ENCODE results near the gene LXN.
"Not testable (repeated sequence)": the region's sequence is repeated elsewhere in the genome, so short reads cannot be mapped to it uniquely, and the experiment has no call there.

Gene LXN

GRCh38 chr3:158710601-158711000, 38.2 kb upstream of the LXN start:
- TF ChIP-seq CTCF (conservative IDR thresholded peaks at IDR 0.05) = no peak
- H3K27ac ChIP-seq = no peak overlapping the region

DNA sequence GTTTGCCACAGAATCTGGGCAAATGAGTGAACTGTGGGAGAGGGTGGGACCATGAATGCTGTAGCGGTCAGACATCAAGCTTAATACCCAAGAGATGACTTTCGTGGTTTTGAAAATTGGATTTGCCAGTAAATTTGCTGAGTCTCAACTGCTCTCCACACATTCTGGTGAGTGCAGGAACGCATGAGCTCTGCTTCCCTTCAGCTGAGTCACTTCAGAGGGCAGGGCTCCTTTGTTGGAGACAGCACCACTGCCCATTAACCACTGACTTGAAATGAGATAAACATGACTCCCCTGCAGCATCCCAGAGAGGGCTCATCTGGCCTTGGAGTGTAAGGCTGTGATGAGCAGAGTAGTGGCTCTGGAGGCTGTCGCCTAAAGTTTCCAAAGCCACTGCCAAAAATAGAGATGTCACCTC, 37.2 kb upstream of the LXN start:
- H3K27ac ChIP-seq = no peak overlapping the region

GRCh38 chr3:158703566-158703965, 31.1 kb upstream of the LXN start:
- H3K27ac ChIP-seq = no peak overlapping the region

More for the DNA sequence above, 37.2 kb upstream of the LXN start:
- TF ChIP-seq CTCF (conservative IDR thresholded peaks at IDR 0.05) = no peak

GRCh38 chr3:158702815-158703481, 30.5 kb upstream of the LXN start:
- no peak overlapping the region for H3K27ac ChIP-seq
- no peak for TF ChIP-seq CTCF (conservative IDR thresholded peaks at IDR 0.05)

More at GRCh38 chr3:158703566-158703965, 31.1 kb upstream of the LXN start:
- no peak for TF ChIP-seq CTCF (conservative IDR thresholded peaks at IDR 0.05)

GRCh38 chr3:158701420-158702065, 29.1 kb upstream of the LXN start:
- no peak overlapping the region for H3K27ac ChIP-seq
- TF ChIP-seq CTCF (conservative IDR thresholded peaks at IDR 0.05) = no peak

GRCh38 chr3:158700559-158700958, 28.1 kb upstream of the LXN start:
- no peak for TF ChIP-seq CTCF (conservative IDR thresholded peaks at IDR 0.05)
- no peak overlapping the region for H3K27ac ChIP-seq

- H3K27ac ChIP-seq = no peak overlapping the region
- TF ChIP-seq CTCF (conservative IDR thresholded peaks at IDR 0.05) = no peak
These were observed 24.2 kb upstream of the LXN start for GRCh38 chr3:158696618-158697017.

- H3K27ac ChIP-seq = not testable (repeated sequence)
These were observed 21.5 kb upstream of the LXN start for GRCh38 chr3:158693866-158694456.

Measured in VCaP (cell line).